OCI-LY7 (cell line): ENCODE data around the gene GBA2. TPM values are rescaled to one million over a fixed set of nuclear protein-coding genes. Genes with fewer than 3 reads are reported as not detected.

Experiments used
- BruUV-seq: library from RNA; stranded (reverse); fragments of 400-500 nt; replicated peaks from 2 replicates; lab custom pipeline; 2021; lab: Mats Ljungman, UMichigan
- CTCF ChIA-PET: fragments of 300-600 bp; sonication (Branson Sonifier 250); formaldehyde crosslinking; loops from one replicate; lab custom pipeline; 2022; ENCODE audit warnings: antibody characterized with exemption; ENCODE audit not compliant: unreplicated experiment; lab: Charles Lee
- POLR2A ChIA-PET: fragments of 300-600 bp; sonication (Branson Sonifier 250); formaldehyde crosslinking; loops from one replicate; lab custom pipeline; 2022; ENCODE audit warnings: antibody characterized with exemption; lab: Charles Lee
- DNase-seq: peaks from one replicate; pipeline ENCODE4 v3.0.0-alpha.2; 2015; ENCODE audit warnings: low spot score
- H2AFZ ChIP-seq: fragments of 200-600 bp; sonication (generic), shearing (Covaris generic); 2 replicates; pipeline ENCODE4 v1.6.1; 2014; ENCODE audit warnings: mild to moderate bottlenecking, antibody characterized with exemption, low read length, moderate library complexity
- H3K27ac ChIP-seq: fragments of 200-600 bp; sonication (generic); 2 replicates; pipeline ENCODE4 v1.5.1; 2014; ENCODE audit warnings: mixed run types, low read depth, mild to moderate bottlenecking, moderate library complexity, low read length, inconsistent platforms; ENCODE audit not compliant: poor library complexity, severe bottlenecking
- H3K36me3 ChIP-seq: fragments of 200-600 bp; sonication (generic); 2 replicates; pipeline ENCODE4 v1.6.1; 2014; ENCODE audit warnings: mild to moderate bottlenecking, antibody characterized with exemption, low read length, moderate library complexity, mixed read lengths; ENCODE audit not compliant: insufficient read depth
- H3K4me1 ChIP-seq: fragments of 200-600 bp; sonication (generic); 2 replicates; pipeline ENCODE4 v1.5.1; 2014; ENCODE audit warnings: mild to moderate bottlenecking, low read length; ENCODE audit not compliant: insufficient read depth, poor library complexity, severe bottlenecking
- H3K4me2 ChIP-seq: fragments of 200-600 bp; sonication (generic); 2 replicates; pipeline ENCODE4 v1.6.1; 2014; ENCODE audit warnings: mild to moderate bottlenecking, low read length
- H3K4me3 ChIP-seq: fragments of 200-600 bp; sonication (generic); 2 replicates; pipeline ENCODE4 v1.5.1; 2014; ENCODE audit warnings: mild to moderate bottlenecking, low read depth, low read length; ENCODE audit not compliant: poor library complexity, severe bottlenecking
- H3K79me2 ChIP-seq: fragments of 200-600 bp; sonication (generic); 2 replicates; pipeline ENCODE4 v1.6.1; 2016; ENCODE audit warnings: low read depth, mild to moderate bottlenecking, low read length, moderate library complexity, mixed read lengths; ENCODE audit not compliant: insufficient read depth
- H3K9me2 ChIP-seq: fragments of 200-600 bp; sonication (generic); 2 replicates; pipeline ENCODE4 v1.6.1; 2016; ENCODE audit warnings: mild to moderate bottlenecking, low read length, mixed read lengths; ENCODE audit not compliant: insufficient read depth
- H3K9me3 ChIP-seq: fragments of 200-600 bp; sonication (generic); 2 replicates; pipeline ENCODE4 v1.6.1; 2014; ENCODE audit warnings: mild to moderate bottlenecking, mixed run types, low read length, mixed read lengths
- H4K20me1 ChIP-seq: fragments of 200-600 bp; sonication (generic); 2 replicates; pipeline ENCODE4 v1.6.1; 2014; ENCODE audit warnings: mild to moderate bottlenecking, antibody characterized with exemption, low read length, moderate library complexity, mixed read lengths; ENCODE audit not compliant: insufficient read depth
- EZH2phosphoT487 ChIP-seq: fragments of 200-600 bp; sonication (generic); IDR thresholded peaks from 2 replicates; pipeline ENCODE4 v1.6.1; 2018; ENCODE audit warnings: low read depth, borderline replicate concordance, mild to moderate bottlenecking, mixed run types, antibody characterized with exemption, low read length, moderate library complexity, mixed read lengths
- intact Hi-C: fragments of 100-400 bp; cut with micrococcal nuclease; formaldehyde crosslinking; loops from one replicate; pipeline ENCODE4 v1.10.0; 2022; ENCODE audit not compliant: unreplicated experiment
- total RNA-seq, 2 experiments: library from RNA; depleted of rRNA in 1 of 2; stranded (reverse); fragments of >200 nt in 1 of 2; shearing (Covaris generic) in 1 of 2; gene quantifications; 2 replicates each; pipeline ENCODE4 v1.2.3, GENCODE V29; 2014 to 2022
- TF ChIP-seq, protein P1 (sequence below): fragments of 200-600 bp; sonication (generic); conservative IDR thresholded peaks from 2 replicates; pipeline ENCODE4 v1.5.1; 2014; ENCODE audit warnings: mild to moderate bottlenecking, antibody characterized with exemption, low read length, moderate library complexity, mixed read lengths

The GBA2 gene
- total RNA-seq, 2 experiments from 2014 or later = 66.0 to 68.2 TPM

- H2AFZ ChIP-seq = peak overlapping the region; percentile 65
- intact Hi-C loops = no loop called here
- ChIA-PET CTCF (no interaction called here), POLR2A (interaction anchor here (0.6 to 1.4 kb wide), 5 partner anchors 10 to 38 kb away, joined by 3 to 6 read pairs (median 5); partner anchors contain the start of gene ARHGEF39)
- BruUV-seq = no TSS peak
- no peaks in the 10 kb centered on the region for H3K79me2 ChIP-seq
- H3K4me2 ChIP-seq = peak overlapping the region; percentile 66
- H3K4me1 ChIP-seq = peaks cover 46% of the 10 kb centered on the region
- TF ChIP-seq EZH2phosphoT487 = no peak
- TF ChIP-seq, protein P1, sequence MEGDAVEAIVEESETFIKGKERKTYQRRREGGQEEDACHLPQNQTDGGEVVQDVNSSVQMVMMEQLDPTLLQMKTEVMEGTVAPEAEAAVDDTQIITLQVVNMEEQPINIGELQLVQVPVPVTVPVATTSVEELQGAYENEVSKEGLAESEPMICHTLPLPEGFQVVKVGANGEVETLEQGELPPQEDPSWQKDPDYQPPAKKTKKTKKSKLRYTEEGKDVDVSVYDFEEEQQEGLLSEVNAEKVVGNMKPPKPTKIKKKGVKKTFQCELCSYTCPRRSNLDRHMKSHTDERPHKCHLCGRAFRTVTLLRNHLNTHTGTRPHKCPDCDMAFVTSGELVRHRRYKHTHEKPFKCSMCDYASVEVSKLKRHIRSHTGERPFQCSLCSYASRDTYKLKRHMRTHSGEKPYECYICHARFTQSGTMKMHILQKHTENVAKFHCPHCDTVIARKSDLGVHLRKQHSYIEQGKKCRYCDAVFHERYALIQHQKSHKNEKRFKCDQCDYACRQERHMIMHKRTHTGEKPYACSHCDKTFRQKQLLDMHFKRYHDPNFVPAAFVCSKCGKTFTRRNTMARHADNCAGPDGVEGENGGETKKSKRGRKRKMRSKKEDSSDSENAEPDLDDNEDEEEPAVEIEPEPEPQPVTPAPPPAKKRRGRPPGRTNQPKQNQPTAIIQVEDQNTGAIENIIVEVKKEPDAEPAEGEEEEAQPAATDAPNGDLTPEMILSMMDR = no peak
- no peaks in the 10 kb centered on the region for H4K20me1 ChIP-seq
- no peak for DNase-seq
- H3K9me3 ChIP-seq = no peaks in the 10 kb centered on the region
- H3K36me3 ChIP-seq = peaks cover 4% of the 10 kb centered on the region
- H3K4me3 ChIP-seq = peak overlapping the region; percentile 54
- H3K9me2 ChIP-seq = no peaks in the 10 kb centered on the region
- H3K27ac ChIP-seq = no peak overlapping the region
Observed at GRCh38 chr9:35690614-35691333, 58.3 kb downstream of the GBA2 start.

DNA sequence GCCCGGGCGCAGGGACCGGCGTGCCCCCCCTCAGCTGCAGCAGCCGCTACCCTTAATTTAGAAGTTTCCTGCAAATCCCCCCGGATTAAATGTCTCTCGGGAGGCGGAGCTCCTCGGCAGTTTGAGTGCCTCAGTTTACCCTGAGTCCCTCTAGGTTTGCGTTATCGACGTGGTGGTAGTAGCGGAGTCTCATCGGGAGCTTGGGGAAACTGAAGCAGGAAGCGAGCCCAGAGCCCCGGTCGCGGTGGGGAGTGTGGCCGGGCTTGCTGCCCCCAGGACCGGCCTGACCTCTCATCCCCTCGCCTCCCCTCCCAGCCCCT, 58.8 kb downstream of the GBA2 start:
- no peaks in the 10 kb centered on the region for H4K20me1 ChIP-seq
- CTCF ChIA-PET = no interaction called here

More for the DNA sequence above, 58.8 kb downstream of the GBA2 start:
- H3K27ac ChIP-seq = no peak overlapping the region
- no peaks in the 10 kb centered on the region for H3K79me2 ChIP-seq
- DNase-seq = no peak
- H2AFZ ChIP-seq = peak overlapping the region; percentile 21; the same call in 1 of the 2 replicates
- intact Hi-C loops = no loop called here
- no peaks in the 10 kb centered on the region for H3K9me3 ChIP-seq
- H3K9me2 ChIP-seq = no peaks in the 10 kb centered on the region
- H3K36me3 ChIP-seq = no peaks in the 10 kb centered on the region
- TF ChIP-seq, protein P1 = no peak
- TF ChIP-seq EZH2phosphoT487 = no peak
- peaks cover 46% of the 10 kb centered on the region for H3K4me1 ChIP-seq
- POLR2A ChIA-PET = interaction anchor here (0.6 to 1.0 kb wide), 4 partner anchors 9 to 38 kb away, joined by 3 to 5 read pairs (median 4); no protein-coding TSS in a partner anchor
- no TSS peak for BruUV-seq
- H3K4me2 ChIP-seq = peak overlapping the region; percentile 66
- peak overlapping the region; percentile 54 for H3K4me3 ChIP-seq
